NOMO-1 treated with DMSO at 0.1 percent for 48 hours (cell line): ENCODE results near the gene ADGRB2.

Experiments
- DNase-seq: peaks from one replicate; lab custom pipeline; 2025; ENCODE audit not compliant: unreplicated experiment; lab: John Stamatoyannopoulos, UW

The ADGRB2 gene

DNA sequence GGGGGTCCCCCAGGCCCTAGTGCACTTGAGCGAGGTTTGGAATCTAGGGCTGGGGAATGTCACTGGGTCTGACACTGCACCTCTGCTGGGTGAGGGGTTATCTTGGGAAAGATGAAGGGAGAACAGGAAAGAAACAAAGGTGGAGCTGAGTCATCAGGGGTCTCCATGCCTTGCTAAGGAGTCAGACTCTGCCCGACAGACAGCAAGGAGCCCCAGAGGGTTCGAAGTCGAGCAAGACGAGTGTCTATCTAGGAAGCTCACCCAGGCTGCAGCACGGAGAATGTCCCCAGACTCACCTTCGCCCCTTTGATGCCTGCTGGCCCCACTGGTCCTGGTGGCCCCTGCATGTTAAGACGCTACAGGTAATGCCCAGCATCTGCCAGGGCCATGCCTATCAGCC, 78.3 kb downstream of the ADGRB2 start:
- DNase-seq: no peak

DNA sequence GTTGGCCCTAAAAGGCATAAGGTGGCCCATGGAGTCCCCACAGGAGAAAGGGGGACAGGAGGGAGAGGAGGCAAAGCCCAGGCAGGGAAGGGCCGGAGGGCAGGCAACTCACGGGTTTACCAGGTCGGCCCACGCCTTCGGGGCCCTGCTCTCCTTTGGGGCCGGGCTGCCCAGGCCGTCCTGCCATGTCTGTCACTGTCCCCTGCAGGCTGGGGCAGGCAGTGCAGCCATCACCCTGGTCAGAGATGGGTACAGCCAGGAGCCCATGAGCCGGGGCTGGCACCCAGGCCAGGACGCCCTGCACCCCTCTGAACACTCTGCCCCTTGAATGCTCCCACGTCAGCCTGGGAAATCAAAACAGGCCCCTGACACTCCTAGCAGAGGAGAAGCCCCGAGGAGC, 80.1 kb downstream of the ADGRB2 start:
- no peak for DNase-seq

DNA sequence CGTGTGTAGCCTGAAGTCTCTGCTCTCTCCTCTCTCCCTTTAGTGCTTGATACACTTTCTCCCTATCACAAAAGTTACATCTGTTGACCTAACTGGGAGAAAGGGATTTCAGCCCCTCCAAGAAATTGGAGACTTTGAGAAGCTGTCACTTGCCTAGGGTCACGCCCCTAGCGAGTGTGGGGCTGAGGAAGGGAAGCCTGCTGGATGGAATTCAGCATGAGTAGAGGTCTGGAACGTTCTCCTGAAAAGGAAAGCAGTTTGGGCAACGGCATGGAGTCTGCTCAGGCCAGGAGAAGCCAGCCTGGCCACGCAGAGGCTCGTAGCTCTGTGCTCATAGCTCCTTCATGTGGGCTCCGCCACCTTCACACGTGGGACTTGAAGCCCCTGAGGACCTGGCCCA, 82.7 kb downstream of the ADGRB2 start:
- no peak for DNase-seq

DNA sequence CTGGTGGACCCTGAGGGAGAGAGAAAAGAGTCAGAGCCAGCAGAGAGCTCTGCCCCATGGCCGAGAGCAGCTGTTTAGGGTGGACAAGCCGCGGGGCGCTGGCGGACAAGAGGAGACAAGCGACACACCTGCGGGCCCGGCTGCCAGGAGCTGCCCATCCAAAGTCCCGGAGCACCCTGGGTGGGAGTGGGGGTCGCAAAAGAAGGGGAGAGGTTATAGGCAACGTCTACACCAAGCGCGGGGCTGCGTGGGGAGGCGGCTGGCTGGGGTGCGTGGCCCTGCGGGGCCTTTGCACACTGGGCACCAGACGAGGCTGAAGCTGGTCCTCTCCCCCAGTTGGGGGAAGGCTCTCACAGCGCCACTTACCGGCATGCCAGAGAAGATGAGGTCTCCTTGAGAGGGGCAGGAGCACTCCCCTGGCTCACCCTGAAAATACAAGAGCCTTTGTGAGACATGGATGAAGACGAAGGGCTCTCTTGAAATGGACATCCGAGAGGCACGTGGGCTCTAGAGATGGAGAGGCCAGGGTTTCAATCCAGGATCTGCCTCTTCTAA, 84.4 kb downstream of the ADGRB2 start:
- DNase-seq: no peak

DNA sequence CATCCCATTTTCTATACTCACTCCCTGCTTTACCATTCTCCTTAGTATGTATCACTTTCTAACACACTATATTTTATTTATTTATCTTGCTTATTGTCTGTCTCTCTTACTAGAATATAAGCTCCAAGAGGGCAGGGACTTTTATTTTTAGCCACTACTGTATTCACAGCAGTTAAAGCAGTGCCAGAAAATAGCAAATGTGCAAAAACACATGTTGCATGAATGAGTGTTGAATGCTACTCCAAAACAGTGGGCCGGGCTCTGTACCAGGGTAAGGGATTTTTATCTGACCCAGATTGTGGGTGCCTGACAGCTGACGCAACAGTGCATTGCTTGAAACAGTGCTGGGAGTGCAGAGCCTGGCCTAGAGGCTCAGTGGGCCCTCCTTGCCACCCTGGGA, 85.0 kb downstream of the ADGRB2 start:
- no peak for DNase-seq

DNA sequence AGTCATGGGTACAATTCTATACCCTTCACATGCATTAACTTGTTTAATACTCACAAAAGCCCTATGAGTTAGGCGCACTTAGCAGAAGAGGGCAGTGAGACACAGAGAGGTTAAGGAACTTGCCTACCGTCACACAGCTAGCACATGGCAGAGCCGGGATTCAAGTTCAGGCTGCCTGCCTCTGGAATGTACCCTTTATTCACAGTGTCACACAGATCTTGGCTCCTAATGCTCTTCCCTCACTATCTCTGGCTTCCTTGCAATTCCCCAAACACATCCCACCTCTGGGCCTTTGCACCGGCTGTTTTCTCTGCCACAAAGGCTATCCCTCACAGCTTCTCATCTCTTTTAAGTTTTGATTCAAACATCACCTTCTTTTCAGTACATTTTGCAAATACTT, 85.5 kb downstream of the ADGRB2 start:
- no peak for DNase-seq

DNA sequence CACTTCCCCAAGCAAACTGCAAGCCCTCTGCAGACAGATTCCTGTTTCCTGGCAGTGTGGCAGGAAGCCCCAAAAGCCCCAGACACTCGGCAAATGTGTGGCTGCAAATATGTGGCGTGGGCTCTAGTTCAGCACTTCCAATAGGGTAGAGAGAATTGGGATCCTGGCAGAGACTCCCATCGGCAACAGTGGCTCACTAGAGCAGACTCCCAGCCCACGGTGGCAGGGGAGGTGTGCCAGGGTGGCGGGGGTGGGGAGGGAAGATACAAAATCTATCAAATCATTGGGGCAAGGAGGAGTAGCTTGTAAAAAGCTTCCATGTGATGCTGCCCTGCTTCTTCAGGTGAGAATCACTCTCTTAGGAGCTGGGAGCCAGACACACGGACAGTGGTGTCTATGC, 86.2 kb downstream of the ADGRB2 start:
- DNase-seq: no peak

DNA sequence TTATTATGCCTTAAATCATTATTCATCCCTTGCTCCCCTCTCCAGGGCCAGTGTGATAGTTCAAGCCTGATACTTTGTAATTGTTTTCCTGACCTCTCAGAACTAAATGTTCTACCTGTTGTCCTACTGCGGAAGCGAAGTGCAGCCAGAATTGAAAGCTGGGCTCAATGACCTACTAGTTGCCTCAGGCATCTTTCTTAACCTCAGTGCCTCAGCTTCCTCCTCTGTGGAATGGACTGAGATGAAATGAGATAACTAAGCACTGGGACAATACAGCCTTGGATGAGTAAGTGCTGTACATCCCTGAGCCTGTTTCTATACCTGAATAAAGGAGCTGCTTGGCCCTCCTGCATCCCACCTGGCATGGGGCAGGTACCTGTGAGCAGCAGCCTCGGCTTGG, 86.7 kb downstream of the ADGRB2 start:
- no peak for DNase-seq
